NOMO-1 treated with dmso at 0.1 percent for 144 hours (cell line): ENCODE data around the gene ESR2.

Experiments
- DNase-seq: peaks from one replicate; lab custom pipeline; 2025; ENCODE audit not compliant: unreplicated experiment; lab: John Stamatoyannopoulos, UW

The ESR2 gene

DNA sequence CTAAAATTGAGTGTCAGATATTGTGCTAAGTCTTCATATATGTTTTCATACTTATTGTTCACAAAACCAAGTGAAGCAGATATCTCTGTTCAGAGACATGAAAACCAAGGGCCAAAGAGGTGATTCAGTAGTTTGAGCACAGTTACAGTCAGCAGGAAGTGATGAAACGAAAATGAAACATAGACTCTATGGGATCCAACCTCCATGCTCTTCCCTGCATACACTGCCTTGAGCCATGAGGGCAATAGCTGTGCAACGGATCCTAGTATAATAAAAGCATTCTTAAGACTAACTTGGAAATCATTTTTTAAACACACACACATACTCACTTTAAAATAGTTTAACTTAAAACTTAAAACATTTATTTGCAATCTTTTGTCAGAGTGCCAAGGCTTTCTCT lies 27.9 kb downstream of the ESR2 start:
- DNase-seq = no peak

DNA sequence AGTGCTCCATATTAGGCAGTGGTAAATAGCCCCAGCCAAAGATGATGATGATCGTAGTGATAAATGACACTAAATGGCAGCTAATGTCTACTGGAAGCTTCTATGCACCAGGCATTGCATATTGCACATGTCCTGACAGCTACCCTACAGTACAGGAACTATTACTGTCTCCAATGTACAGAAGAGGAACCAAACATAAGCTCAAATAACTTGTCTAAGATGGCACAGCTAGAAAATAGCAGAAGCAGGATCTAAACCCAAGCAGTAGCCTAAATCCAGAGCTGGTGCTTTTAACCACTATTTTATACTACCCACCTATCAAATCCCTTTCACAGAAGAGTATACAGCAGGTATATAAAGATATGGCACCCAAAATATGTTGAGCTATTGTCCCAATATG lies 28.9 kb downstream of the ESR2 start:
- DNase-seq = no peak

DNA sequence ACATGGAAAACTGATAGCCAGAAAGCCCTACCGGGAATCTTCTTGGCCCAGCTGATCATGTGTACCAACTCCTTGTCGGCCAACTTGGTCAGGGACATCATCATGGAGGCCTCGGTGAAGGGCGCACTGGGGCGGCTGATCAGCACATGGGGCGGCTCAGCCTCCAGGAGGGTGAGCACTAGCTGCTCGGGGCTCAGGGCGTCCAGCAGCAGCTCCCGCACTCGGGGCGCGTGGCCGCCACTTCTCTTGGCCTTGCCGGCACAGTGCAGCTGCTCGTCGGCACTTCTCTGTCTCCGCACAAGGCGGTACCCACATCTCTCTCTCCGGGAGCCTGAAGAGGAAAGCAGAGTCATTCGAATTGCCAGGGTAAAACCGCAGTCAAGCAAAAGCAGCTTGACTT lies 33.8 kb downstream of the ESR2 start:
- DNase-seq = no peak

DNA sequence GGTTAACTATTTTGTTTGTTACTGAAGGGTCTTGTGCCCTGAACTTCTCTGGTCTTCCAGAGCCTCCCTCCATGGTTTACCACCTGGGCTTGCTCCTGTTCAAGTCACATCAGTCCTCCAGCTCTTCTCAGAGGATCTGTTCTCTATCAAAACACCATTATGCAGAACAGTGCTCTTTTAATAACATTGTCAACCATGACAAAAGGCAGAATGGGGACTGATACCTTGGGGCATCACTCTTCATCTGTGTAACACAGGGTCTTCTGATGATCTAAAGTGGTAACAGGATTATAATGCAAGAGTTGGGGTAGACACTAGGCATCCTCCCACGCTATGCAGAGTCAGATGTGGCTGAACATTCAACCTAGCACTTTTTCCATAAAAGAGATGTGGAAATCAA lies 38.4 kb downstream of the ESR2 start:
- no peak for DNase-seq

DNA sequence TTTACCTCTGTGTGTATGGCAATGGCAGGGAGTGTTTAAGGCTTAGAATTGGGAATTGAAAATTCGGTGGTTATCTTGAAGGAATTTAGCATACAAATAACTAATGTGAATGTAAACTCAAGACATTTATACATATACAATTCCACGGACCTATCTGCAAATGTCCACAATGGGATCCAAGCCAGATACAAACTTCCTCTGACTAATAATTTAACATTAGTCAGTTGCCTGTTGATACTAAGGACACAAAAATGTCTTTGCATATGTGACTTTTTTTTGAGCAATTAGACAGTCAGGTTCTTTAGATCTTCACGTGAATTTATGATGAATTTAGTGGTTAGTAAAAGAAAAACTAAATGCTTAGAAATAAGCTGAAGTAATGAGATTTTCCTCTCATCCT lies 40.5 kb downstream of the ESR2 start:
- DNase-seq = no peak

DNA sequence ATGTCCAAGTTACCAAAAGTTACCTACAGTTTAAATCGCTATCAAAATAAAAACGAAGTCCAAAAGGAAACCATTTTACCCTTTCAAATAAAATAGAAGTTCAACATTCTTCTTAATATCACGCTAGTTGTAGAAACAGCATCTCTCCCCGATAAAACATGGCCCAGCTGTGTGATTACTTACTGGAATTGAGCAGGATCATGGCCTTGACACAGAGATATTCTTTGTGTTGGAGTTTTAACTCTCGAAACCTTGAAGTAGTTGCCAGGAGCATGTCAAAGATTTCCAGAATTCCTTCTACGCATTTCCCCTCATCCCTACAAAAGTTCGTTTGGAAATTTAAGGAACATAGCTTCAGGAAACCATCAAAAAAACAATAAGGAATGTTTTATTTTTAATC lies 44.8 kb downstream of the ESR2 start:
- no peak for DNase-seq

DNA sequence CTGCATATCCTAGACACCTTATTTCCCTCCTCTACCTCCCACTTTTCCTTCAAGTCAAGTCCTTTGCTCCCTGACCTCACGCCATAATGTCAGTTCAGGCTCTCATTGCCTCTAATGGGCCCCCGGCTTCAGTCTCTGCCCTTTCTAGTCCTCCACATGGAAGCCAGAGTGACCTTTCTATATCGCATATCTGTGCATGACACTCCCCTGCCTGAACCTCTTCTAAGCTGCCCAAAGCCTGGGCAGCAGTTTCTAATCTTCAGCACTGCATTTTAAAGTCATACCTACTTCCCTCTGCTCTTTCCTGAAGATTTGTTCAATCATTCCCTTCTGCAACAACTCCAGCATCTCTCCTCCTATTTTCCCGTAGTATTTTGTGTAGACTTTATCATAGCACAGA lies 45.5 kb downstream of the ESR2 start:
- no peak for DNase-seq

DNA sequence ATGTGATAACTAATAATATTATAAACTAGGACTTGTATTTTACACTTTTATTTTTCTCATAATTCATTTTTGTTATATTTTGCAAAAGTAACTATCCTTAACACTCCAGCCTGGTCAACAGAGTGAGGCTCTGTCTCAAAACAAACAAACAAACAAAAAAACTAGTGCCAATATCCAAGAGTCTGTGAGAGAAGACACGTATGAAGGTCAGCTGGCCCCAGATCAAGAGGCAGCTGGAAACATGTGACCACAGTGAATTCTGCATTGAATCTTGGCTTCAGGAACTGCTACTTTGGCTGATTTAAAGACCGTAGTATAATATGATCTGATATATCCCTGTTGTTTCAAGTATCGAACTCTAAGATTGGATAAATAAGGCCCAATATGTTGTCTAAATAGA lies 47.0 kb downstream of the ESR2 start:
- no peak for DNase-seq

DNA sequence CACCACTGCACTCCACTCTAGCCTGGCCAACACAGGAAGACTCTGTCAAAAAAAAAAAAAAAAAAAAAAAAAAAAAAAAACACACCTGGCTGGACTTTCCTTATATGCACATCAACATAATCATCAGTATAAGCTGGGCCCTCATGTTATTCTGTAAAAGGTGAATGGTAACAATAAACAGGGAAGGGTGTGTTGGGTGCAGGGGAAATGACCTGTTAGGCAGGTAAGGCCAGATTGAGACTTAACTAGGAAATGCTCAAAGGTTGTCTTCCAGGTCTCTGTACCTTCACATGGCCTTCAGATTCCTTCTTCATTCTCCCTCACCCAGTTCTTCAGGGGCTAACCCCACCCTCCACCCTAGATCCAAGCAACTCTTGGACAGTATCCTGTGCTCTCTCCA lies 47.5 kb downstream of the ESR2 start:
- no peak for DNase-seq

DNA sequence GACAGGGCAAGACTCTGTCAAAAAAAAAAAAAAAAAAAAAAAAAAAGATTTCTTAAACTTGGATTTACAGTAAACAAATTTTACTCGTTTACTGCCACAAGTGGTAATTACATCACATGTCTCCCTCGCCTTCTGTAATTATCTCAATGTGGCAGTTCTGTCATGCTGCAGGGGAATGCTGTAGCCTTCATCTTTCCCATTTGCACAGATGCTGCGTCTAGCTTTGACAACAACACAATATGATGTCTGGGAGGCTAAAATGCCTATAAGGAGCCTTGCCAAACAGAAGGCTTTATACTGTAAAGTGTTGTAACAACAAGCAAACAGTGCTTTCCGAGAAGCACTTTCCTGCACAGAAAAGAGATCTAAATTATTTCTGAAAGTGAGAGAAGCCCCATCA lies 48.7 kb downstream of the ESR2 start:
- no peak for DNase-seq

DNA sequence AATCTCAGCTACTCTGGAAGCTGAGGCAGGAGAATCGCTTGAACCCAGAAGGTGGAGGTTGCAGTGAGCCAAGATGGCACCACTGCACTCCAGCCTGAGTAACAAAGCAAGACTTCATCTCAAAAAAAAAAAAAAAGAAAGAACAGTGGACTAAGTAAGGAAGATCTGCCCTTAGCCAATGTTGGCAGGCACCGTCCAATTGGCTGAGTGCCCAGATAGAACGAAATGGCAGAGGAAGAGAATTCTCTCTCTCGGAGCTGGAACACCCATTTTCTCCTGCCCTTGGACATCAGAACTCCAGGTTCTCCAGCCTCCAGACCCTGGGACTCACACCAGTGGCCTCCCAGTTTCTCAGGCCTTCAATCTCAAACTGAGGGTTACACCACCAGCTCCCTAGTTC lies 49.9 kb downstream of the ESR2 start:
- no peak for DNase-seq

DNA sequence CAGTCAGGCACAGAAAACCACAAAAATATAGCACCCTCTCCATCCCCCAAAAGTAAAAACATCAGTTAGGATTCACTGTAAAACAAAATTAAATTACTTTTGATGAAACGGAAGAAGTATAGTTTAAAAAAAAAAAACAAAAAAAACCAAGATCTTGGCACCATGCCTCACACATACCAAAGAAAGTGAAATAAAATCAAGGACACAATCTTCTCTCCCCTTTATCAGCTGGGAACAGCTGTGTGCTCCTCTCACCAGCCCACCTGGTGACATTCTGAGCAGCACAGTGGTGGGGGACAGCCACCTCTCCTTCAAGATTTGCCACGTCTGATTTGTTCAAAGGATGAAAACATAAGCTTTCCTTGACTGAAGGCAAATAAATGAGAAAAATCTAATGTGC lies 55.5 kb downstream of the ESR2 start:
- DNase-seq = no peak

DNA sequence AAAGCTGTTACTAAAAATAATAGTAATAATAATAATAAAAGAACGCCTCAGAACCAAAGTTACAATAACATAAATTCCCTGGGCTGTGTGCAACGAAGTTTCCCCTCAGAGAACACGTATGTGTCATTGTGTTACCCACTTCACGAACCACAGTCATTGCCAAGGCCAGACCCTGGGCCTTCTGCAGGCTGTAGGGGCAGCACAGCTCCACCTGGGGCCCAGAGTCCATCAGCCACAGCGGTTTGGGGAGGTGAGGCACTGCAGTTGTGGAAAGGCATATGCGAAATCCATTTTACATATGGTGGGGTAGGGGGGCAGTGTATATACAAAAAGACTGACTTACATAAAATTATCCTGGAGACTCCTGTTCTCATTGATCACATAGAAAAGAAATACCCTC lies 56.1 kb downstream of the ESR2 start:
- DNase-seq = no peak

DNA sequence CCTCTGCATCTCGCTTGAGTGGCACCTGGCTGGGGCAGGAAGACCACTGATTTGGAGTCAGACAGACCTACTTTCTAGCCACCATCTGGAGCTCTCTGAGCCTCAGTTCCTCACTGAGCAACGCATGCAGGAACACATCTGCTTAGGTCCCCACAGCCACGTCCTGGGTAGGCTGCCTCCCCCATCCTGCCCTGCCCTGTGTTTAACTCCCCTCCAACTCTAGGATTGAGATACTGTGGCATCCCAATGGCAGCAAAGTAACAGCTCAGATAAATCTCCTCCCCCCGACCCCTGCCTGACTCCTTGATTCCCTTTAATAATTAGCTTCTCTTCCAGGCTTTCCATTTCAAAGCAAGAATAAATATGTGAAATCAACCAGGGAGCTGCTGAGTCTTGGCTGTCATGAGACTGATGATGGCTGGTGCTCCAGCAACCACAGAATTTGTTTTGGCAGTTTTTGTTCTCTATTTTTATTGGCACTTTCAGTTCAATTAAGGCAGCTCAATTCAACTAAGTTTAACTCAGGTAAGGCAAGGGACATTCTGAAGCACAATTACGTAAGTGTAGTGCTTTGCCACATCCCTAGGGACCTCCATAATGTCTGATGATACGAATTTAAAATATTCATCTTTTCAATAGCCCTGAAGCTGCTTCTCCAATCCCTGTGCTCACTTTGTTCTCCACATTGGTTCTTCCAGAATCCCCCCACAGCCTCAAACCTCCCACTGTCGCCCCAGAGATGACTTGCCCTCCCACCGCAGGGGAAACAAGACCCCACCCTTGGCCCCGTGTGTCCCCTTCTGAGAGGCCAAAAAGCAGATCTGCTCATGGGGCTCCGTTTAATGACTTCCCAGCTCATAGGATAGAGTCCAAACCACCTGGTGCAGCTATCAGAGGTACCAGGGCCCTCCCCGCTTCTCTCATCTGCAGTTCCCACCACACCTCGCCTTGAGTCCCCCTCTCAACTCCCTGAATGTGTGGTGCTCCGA lies 58.2 kb downstream of the ESR2 start:
- DNase-seq = no peak

DNA sequence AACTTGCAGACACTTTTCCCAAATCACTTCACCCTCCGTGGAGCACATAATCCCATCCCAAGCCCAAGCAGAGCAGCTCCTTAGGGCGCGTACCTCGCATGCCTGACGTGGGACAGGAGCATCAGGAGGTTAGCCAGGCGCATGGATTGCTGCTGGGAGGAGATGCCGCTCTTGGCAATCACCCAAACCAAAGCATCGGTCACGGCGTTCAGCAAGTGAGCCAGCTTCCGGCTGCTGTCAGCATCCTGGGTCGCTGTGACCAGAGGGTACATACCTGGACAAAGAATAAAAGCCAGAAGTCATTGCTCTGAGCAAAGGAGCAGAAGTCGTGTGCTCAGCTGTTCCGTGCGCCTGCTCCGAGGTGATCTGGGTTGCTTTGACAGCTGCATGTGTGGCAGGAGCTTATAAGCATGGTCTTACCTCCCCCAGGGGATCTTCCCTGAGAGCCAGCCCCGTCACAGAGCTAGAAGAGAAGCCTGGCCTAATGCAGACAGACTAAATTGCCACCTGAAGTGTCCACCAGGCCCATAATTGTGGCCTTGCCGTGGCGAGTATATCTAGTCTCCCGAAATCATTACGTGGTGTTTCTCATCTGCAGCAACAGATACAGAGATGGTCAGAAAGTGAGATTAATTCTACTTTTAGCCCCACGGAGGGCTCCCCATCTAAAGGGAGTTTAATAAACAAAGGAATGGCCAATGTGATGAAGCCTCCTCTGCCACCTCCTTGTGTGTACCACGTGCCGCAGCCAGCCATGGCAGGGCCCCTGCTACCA lies 59.1 kb downstream of the ESR2 start:
- no peak for DNase-seq

DNA sequence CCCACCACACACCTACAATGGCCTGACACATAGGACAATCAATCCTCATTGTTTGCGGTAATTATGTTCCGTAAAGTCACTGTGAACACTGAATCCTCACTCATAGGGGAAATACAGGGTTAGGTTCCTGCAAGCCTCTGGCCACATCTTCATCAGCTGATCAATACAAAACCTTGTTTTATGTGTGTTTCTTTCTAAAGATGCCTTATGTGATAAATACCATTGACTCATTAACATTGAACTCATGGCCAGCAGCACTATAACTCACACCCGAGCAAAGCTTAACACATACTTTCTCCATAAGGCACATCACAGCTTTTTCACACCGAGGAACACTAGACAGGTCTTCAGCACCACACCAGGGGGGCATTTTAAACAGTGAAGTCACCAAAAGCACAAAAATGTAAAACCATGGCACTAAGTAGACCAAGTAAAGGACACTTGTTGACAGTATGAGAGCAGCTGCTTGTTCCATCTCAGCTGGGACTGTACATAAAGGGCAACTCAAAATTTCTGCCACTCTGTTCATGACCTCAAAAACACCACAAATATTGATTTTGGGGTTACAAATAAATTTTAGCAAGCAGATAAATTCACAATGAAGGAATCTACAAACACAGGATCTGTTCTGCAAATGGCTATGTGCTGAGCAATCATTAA lies 60.5 kb downstream of the ESR2 start:
- no peak for DNase-seq

DNA sequence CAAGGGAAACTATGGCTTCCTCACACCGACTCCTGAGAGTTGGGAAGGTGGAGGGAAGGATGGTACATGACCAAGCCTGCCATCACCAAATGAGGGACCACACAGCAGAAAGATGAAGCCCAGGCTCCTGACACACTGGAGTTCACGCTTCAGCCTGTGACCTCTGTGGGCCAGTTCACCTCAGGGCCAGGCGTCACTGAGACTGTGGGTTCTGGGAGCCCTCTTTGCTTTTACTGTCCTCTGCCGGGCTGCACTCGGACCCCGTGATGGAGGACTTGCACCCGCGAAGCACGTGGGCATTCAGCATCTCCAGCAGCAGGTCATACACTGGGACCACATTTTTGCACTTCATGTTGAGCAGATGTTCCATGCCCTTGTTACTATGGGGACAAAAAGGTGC lies 61.2 kb downstream of the ESR2 start:
- no peak for DNase-seq

DNA sequence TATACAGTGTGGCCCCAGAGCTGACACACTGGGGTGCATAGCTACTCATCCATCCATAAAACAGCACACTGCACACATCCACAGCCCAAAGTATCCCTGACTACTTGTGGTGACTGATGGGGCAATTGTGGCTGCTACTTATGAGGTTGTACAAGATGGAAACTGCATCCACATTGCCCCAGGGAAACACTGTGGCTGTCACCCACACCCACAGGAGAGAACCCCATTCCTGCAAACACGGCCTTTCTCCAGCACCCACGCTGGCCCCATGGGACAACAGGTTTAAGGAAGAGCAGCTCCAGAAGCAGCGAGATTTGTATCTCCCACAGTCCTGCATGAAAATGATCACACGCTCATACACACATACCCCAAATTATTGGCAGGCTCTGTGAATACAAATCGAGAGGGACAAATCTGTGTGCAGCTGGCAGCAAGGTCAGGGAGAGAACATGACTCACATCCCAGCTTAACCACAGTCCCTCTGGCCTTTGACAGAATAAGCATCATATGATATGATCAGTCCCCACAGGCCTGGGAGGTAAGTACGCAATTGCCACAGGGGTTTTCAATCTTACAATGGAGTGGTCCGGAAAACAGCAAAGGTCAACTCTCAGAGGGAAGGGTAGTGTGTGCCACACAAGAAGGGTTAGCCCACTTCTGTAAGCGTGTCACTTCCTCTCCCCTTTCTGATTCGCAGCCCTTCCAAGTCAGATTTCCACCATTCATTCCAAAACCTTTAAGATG lies 61.9 kb downstream of the ESR2 start:
- DNase-seq = no peak

DNA sequence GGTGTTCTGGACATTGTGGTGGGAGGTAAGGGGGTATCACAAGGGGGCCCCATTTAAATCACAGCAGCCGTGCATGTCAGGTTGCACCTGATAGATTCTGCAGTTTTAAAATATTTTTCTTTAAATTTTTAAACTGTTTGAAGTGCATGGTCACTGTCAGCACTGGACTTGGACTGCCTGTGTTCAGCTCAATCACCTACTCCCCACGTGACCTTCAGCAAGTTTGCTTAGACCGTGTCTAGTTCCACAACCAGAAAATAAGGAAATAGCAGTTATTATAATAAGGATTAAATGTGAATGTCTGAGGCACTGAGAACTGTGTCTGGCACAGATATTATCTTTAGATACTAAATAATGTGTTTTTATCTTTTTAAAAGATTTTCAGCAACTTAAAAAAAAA lies 64.7 kb downstream of the ESR2 start:
- DNase-seq = no peak

DNA sequence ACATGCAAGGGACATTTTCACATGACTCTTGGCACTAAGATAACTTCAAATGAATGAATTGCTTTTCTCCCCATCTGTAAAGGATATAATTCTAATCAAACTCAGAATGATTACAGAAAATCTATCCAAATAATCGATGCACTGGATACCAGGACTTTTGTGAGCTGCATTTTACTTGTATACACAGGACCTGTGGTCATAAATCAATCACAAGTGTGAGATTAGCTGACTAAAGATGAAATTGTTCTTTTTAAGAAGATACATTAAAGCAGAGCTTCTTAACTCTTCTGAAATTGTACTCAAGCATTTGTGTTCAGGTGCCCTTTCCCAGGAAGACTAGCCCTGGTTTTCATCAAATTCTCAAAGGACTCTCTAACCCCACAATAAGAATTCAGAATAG lies 66.3 kb downstream of the ESR2 start:
- no peak for DNase-seq

DNA sequence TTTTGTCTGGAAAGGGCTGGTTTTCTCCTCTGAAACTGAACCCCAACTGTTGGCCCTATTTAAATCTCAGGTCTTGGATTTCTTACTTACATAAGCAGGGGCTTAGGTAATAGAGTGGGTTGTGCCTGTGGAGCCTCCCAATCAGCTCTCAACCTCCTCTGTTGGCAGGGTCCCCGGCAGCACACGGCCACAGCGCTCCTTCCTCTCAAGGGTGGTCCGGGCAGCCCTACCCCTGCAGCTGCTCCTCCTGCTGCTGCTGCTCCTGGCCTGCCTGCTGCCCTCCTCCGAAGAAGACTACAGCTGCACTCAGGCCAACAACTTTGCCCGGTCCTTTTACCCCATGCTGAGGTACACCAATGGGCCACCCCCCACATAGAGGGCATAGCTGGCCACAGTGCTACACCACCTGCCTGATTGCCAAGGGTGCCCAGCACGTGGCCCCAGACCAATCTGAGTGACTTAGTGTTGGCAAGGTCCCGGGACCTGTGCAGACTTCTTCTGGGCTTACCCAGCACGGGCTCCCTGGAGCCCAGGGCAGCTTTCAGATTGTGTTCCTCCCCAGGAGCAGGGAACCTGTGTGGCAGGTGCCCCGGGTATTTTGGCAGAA lies 68.9 kb downstream of the ESR2 start:
- no peak for DNase-seq
